GM23338 (cell line): ENCODE data around the gene SNW1. TPM values are rescaled to one million over a fixed set of nuclear protein-coding genes. Genes with fewer than 3 reads are reported as not detected.

Experiments
- ATAC-seq: fragments of 200-7000 bp; cut with Tn5 transposase; 3 replicates; pipeline ENCODE4 v1.9.1; 2020
- DNase-seq: peaks from one replicate; pipeline ENCODE4 v3.0.0-alpha.2; 2015; ENCODE audit warnings: low spot score
- H2AFZ ChIP-seq: fragments of 200-600 bp; sonication (generic); 2 replicates; pipeline ENCODE4 v1.8.0; 2016; ENCODE audit warnings: antibody characterized with exemption, mild to moderate bottlenecking, moderate library complexity
- H3F3A ChIP-seq: fragments of 200-600 bp; sonication (generic); replicated peaks from 2 replicates; pipeline ENCODE4 v1.8.0; 2017; ENCODE audit warnings: antibody characterized with exemption, mixed run types, low read depth
- H3K27ac ChIP-seq: fragments of 200-600 bp; sonication (generic); 2 replicates; pipeline ENCODE4 v1.6.1; 2016; ENCODE audit warnings: low read depth
- H3K27me3 ChIP-seq: fragments of 200-600 bp; sonication (generic); 2 replicates; pipeline ENCODE4 v1.8.0; 2016; ENCODE audit warnings: mild to moderate bottlenecking, mixed run types, moderate library complexity; ENCODE audit not compliant: insufficient read depth
- H3K36me3 ChIP-seq: fragments of 200-600 bp; sonication (generic); 2 replicates; pipeline ENCODE4 v1.8.0; 2016; ENCODE audit warnings: mild to moderate bottlenecking; ENCODE audit not compliant: insufficient read depth
- H3K4me1 ChIP-seq: fragments of 200-600 bp; sonication (generic); 2 replicates; pipeline ENCODE4 v1.8.0; 2016; ENCODE audit warnings: mild to moderate bottlenecking, moderate library complexity; ENCODE audit not compliant: insufficient read depth
- H3K4me2 ChIP-seq: fragments of 200-600 bp; sonication (generic); 2 replicates; pipeline ENCODE4 v1.7.1; 2017; ENCODE audit warnings: mixed run types
- H3K4me3 ChIP-seq: fragments of 200-600 bp; sonication (generic); 2 replicates; pipeline ENCODE4 v1.6.1; 2016; ENCODE audit warnings: mixed run types
- H3K79me2 ChIP-seq: fragments of 200-600 bp; sonication (generic); replicated peaks from 2 replicates; pipeline ENCODE4 v1.8.0; 2017; ENCODE audit warnings: mild to moderate bottlenecking; ENCODE audit not compliant: insufficient read depth
- H3K9me2 ChIP-seq: fragments of 200-600 bp; sonication (generic); 2 replicates; pipeline ENCODE4 v1.8.0; 2017; ENCODE audit not compliant: insufficient read depth
- H4K20me1 ChIP-seq: fragments of 200-600 bp; sonication (generic); replicated peaks from 2 replicates; pipeline ENCODE4 v1.8.0; 2017; ENCODE audit warnings: mild to moderate bottlenecking; ENCODE audit not compliant: insufficient read depth
- H3K27ac Mint-ChIP-seq: 2 replicates; pipeline ENCODE4 v1.8.0; 2020; ENCODE audit warnings: inconsistent platforms, mild to moderate bottlenecking, moderate library complexity, mixed read lengths
- H3K27me3 Mint-ChIP-seq: 3 replicates; pipeline ENCODE4 v1.8.0; 2022; ENCODE audit warnings: low read depth, mild to moderate bottlenecking, moderate library complexity, mixed read lengths, inconsistent platforms; ENCODE audit not compliant: insufficient read depth, poor library complexity
- H3K36me3 Mint-ChIP-seq: 3 replicates; pipeline ENCODE4 v1.8.0; 2021; ENCODE audit warnings: low read depth, mild to moderate bottlenecking, inconsistent platforms, moderate library complexity, mixed read lengths
- H3K4me1 Mint-ChIP-seq: 3 replicates; pipeline ENCODE4 v1.8.0; 2020; ENCODE audit warnings: mild to moderate bottlenecking, inconsistent platforms, mixed read lengths
- H3K4me3 Mint-ChIP-seq: 3 replicates; pipeline ENCODE4 v1.8.0; 2021; ENCODE audit warnings: moderate library complexity, mild to moderate bottlenecking, inconsistent platforms, mixed read lengths
- H3K9me3 Mint-ChIP-seq: 3 replicates; pipeline ENCODE4 v1.8.0; 2020; ENCODE audit warnings: moderate library complexity, mild to moderate bottlenecking, inconsistent platforms, mixed read lengths
- CREB1 ChIP-seq: fragments of 250-450 bp; sonication (Bioruptor Pico); IDR thresholded peaks from 2 replicates; pipeline ENCODE4 v1.5.0; 2020; ENCODE audit warnings: low read depth, mild to moderate bottlenecking, moderate library complexity
- EZH2 ChIP-seq: fragments of 200-600 bp; sonication (generic); IDR thresholded peaks from one replicate; pipeline ENCODE4 v1.8.0; 2017; ENCODE audit warnings: antibody characterized with exemption, mild to moderate bottlenecking, low read depth; ENCODE audit not compliant: unreplicated experiment
- EZH2phosphoT487 ChIP-seq: fragments of 200-600 bp; sonication (generic); IDR thresholded peaks from one replicate; pipeline ENCODE4 v1.8.1; 2018; ENCODE audit warnings: antibody characterized with exemption; ENCODE audit not compliant: unreplicated experiment
- JUNB ChIP-seq: IDR thresholded peaks from one replicate; pipeline ENCODE4 v1.6.1; 2016; ENCODE audit warnings: antibody characterized with exemption; ENCODE audit not compliant: unreplicated experiment
- NANOG ChIP-seq: IDR thresholded peaks from 2 replicates; pipeline ENCODE4 v1.6.1; 2016; ENCODE audit warnings: antibody characterized with exemption, borderline replicate concordance
- POLR2AphosphoS5 ChIP-seq: IDR thresholded peaks from 2 replicates; pipeline ENCODE4 v1.6.1; 2016; ENCODE audit warnings: antibody characterized with exemption, low read depth
- STAT1 ChIP-seq: IDR thresholded peaks from one replicate; pipeline ENCODE4 v1.6.1; 2016; ENCODE audit warnings: antibody characterized with exemption; ENCODE audit not compliant: unreplicated experiment
- ZNF114 ChIP-seq: fragments of 250-450 bp; sonication (Bioruptor Pico); IDR thresholded peaks from 2 replicates; pipeline ENCODE4 v1.5.0; 2020; ENCODE audit warnings: mild to moderate bottlenecking, moderate library complexity
- ZNF331 ChIP-seq: fragments of 250-450 bp; sonication (Bioruptor Pico); IDR thresholded peaks from 2 replicates; pipeline ENCODE4 v1.5.0; 2020; ENCODE audit warnings: low read depth, mild to moderate bottlenecking, moderate library complexity
- polyA plus RNA-seq: library from polyadenylated mRNA; unstranded; fragments of >200 nt; fragmentation: Nextera tagmentation; extraction: Ambion mirVana; gene quantifications from 2 replicates; pipeline ENCODE4 v1.2.1, GENCODE V29; 2016
- total RNA-seq: library from RNA; depleted of rRNA; stranded (reverse); fragments of >200 nt; shearing (Covaris generic); gene quantifications from 2 replicates; pipeline ENCODE4 v1.2.3, GENCODE V29; 2014
- TF ChIP-seq, protein P1 (sequence below), 2 experiments: fragments of 200-600 bp in 1 of 2; sonication (generic) in 1 of 2; conservative IDR thresholded peaks; 2 replicates each; pipeline versions ENCODE4 v1.5.1 to v1.6.1; 2016 to 2017; ENCODE audit warnings: antibody characterized with exemption in 2 of 2, low read depth in 2 of 2, mild to moderate bottlenecking in 2 of 2, moderate library complexity in 1 of 2
- TF ChIP-seq, protein P2 (sequence below): IDR thresholded peaks from 2 replicates; pipeline ENCODE4 v1.6.1; 2016; ENCODE audit warnings: antibody characterized with exemption
- TF ChIP-seq, protein P3 (sequence below): fragments of 250-450 bp; sonication (Bioruptor Pico); IDR thresholded peaks from 2 replicates; pipeline ENCODE4 v1.5.0; 2020; ENCODE audit warnings: mild to moderate bottlenecking, moderate library complexity

SNW1 gene
- total and polyA plus RNA-seq, 2 experiments from 2014 or later, result 60.5 to 129 TPM

DNA sequence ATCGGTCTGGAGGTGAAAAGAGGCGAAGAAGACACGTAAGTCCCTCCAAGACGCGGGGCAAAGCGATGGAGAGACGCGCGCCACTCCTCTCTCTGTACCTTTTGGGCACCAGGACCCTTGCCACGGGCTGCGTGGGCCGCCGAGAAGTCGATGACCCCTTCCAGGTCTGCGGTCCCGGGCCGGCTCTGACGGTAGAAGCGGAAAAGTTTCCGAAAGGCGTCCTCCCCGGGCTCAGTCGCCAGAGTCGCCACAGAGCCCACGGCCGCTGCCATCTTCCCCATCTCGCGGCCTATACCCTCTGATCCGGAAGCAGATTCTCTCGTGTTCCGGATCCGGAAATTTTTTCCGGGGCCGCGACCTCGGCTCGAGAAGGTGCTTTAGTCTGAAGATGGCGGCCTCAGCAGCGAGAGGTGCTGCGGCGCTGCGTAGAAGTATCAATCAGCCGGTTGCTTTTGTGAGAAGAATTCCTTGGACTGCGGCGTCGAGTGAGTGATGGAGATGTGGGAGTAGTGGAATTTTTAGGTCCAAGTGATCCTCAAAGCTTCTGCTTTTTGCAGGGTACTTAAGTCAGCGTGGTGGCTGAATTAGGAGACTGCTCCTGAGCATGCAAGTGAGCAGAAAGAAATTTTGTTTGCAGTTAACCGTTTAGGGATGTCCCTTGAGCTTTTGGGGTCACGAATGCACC is 53.1 kb downstream of the SNW1 start, which contains the start of the genes ALKBH1 and SLIRP:
TSS of gene ALKBH1 (minus strand) at position 300 of the 685 bp plus-strand sequence. CDS start at position 281, 19 bp downstream.
TSS of gene SLIRP (plus strand) at position 380 of the 685 bp plus-strand sequence. CDS start at position 389, 9 bp downstream.
- Histone ChIP-seq H3K4me1 (peaks cover 6% of the 10 kb centered on the region), H3K36me3 (peaks cover 39% of the 10 kb centered on the region), H3K27me3 (no peaks in the 10 kb centered on the region), H3K27ac (peak within 1 kb of the TSS; percentile 68), H3K9me2 (no peaks in the 10 kb centered on the region), H4K20me1 (peaks cover 29% of the 10 kb centered on the region), H2AFZ (peak within 1 kb of the TSS; percentile 60), H3K4me3 (peak within 1 kb of the TSS; percentile 85), H3K79me2 (peaks cover 90% of the 10 kb centered on the region), H3K4me2 (peak within 1 kb of the TSS; percentile 84), H3F3A (peaks cover 9% of the 10 kb centered on the region; the same call in 1 of the 2 replicates)
- Mint-ChIP-seq H3K4me1 (peaks cover 15% of the 10 kb centered on the region; the same call in 2 of the 3 replicates), H3K27me3 (peaks cover 4% of the 10 kb centered on the region), H3K36me3 (peaks cover 51% of the 10 kb centered on the region), H3K4me3 (peak within 1 kb of the TSS; percentile 98), H3K27ac (peak within 1 kb of the TSS; percentile 98), H3K9me3 (no peaks in the 10 kb centered on the region)
- DNase-seq (peak; percentile 92), ATAC-seq (peak; percentile 98)
- TF ChIP-seq EZH2phosphoT487, result no peak
- 0 out of 2 replicates have a peak, but pooled peaks have one; percentile 16 for TF ChIP-seq ZNF114 (CRISPR knock-in tag)
- no peak for TF ChIP-seq JUNB
- TF ChIP-seq, protein P1, sequence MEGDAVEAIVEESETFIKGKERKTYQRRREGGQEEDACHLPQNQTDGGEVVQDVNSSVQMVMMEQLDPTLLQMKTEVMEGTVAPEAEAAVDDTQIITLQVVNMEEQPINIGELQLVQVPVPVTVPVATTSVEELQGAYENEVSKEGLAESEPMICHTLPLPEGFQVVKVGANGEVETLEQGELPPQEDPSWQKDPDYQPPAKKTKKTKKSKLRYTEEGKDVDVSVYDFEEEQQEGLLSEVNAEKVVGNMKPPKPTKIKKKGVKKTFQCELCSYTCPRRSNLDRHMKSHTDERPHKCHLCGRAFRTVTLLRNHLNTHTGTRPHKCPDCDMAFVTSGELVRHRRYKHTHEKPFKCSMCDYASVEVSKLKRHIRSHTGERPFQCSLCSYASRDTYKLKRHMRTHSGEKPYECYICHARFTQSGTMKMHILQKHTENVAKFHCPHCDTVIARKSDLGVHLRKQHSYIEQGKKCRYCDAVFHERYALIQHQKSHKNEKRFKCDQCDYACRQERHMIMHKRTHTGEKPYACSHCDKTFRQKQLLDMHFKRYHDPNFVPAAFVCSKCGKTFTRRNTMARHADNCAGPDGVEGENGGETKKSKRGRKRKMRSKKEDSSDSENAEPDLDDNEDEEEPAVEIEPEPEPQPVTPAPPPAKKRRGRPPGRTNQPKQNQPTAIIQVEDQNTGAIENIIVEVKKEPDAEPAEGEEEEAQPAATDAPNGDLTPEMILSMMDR (conservative IDR thresholded peaks at IDR 0.05; ENCODE audit: low read depth in 2 of 2), result no peak
- peak; percentile 97 for TF ChIP-seq POLR2AphosphoS5
- no peak for TF ChIP-seq NANOG
- no peak for TF ChIP-seq ZNF331 (CRISPR knock-in tag)
- TF ChIP-seq STAT1, result no peak
- TF ChIP-seq, protein P2, sequence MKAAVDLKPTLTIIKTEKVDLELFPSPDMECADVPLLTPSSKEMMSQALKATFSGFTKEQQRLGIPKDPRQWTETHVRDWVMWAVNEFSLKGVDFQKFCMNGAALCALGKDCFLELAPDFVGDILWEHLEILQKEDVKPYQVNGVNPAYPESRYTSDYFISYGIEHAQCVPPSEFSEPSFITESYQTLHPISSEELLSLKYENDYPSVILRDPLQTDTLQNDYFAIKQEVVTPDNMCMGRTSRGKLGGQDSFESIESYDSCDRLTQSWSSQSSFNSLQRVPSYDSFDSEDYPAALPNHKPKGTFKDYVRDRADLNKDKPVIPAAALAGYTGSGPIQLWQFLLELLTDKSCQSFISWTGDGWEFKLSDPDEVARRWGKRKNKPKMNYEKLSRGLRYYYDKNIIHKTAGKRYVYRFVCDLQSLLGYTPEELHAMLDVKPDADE, result peak; percentile 93
- TF ChIP-seq, protein P3, sequence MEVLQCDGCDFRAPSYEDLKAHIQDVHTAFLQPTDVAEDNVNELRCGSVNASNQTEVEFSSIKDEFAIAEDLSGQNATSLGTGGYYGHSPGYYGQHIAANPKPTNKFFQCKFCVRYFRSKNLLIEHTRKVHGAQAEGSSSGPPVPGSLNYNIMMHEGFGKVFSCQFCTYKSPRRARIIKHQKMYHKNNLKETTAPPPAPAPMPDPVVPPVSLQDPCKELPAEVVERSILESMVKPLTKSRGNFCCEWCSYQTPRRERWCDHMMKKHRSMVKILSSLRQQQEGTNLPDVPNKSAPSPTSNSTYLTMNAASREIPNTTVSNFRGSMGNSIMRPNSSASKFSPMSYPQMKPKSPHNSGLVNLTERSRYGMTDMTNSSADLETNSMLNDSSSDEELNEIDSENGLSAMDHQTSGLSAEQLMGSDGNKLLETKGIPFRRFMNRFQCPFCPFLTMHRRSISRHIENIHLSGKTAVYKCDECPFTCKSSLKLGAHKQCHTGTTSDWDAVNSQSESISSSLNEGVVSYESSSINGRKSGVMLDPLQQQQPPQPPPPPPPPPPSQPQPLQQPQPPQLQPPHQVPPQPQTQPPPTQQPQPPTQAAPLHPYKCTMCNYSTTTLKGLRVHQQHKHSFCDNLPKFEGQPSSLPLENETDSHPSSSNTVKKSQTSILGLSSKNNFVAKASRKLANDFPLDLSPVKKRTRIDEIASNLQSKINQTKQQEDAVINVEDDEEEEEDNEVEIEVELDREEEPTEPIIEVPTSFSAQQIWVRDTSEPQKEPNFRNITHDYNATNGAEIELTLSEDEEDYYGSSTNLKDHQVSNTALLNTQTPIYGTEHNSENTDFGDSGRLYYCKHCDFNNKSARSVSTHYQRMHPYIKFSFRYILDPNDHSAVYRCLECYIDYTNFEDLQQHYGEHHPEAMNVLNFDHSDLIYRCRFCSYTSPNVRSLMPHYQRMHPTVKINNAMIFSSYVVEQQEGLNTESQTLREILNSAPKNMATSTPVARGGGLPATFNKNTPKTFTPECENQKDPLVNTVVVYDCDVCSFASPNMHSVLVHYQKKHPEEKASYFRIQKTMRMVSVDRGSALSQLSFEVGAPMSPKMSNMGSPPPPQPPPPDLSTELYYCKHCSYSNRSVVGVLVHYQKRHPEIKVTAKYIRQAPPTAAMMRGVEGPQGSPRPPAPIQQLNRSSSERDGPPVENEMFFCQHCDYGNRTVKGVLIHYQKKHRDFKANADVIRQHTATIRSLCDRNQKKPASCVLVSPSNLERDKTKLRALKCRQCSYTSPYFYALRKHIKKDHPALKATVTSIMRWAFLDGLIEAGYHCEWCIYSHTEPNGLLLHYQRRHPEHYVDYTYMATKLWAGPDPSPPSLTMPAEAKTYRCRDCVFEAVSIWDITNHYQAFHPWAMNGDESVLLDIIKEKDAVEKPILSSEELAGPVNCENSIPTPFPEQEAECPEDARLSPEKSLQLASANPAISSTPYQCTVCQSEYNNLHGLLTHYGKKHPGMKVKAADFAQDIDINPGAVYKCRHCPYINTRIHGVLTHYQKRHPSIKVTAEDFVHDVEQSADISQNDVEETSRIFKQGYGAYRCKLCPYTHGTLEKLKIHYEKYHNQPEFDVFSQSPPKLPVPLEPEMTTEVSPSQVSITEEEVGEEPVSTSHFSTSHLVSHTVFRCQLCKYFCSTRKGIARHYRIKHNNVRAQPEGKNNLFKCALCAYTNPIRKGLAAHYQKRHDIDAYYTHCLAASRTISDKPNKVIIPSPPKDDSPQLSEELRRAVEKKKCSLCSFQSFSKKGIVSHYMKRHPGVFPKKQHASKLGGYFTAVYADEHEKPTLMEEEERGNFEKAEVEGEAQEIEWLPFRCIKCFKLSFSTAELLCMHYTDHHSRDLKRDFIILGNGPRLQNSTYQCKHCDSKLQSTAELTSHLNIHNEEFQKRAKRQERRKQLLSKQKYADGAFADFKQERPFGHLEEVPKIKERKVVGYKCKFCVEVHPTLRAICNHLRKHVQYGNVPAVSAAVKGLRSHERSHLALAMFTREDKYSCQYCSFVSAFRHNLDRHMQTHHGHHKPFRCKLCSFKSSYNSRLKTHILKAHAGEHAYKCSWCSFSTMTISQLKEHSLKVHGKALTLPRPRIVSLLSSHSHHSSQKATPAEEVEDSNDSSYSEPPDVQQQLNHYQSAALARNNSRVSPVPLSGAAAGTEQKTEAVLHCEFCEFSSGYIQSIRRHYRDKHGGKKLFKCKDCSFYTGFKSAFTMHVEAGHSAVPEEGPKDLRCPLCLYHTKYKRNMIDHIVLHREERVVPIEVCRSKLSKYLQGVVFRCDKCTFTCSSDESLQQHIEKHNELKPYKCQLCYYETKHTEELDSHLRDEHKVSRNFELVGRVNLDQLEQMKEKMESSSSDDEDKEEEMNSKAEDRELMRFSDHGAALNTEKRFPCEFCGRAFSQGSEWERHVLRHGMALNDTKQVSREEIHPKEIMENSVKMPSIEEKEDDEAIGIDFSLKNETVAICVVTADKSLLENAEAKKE, result no peak
- TF ChIP-seq CREB1 (CRISPR knock-in tag), result no peak
- no peak for TF ChIP-seq EZH2
